A549 (cell line): ENCODE measurements around the gene SPPL3.

Experiments
- BCL3 ChIP-seq: fragments of >200 bp; sonication (Bioruptor Twin); formaldehyde crosslinking; IDR thresholded peaks from 3 replicates; pipeline ENCODE4 v1.6.1; 2016
- CBX2 ChIP-seq: fragments of 200-600 bp; sonication (generic); IDR thresholded peaks from 2 replicates; pipeline ENCODE4 v1.6.1; 2016; ENCODE audit warnings: low read depth, mild to moderate bottlenecking, borderline replicate concordance
- CTCF ChIP-seq: fragments of >200 bp; sonication (Bioruptor Twin); formaldehyde crosslinking; IDR thresholded peaks from 3 replicates; pipeline ENCODE4 v1.5.1; 2016
- PHF8 ChIP-seq: fragments of 200-600 bp; sonication (generic); IDR thresholded peaks from 2 replicates; pipeline ENCODE4 v1.6.1; 2016; ENCODE audit warnings: low read depth, mild to moderate bottlenecking, antibody characterized with exemption, moderate library complexity, borderline replicate concordance
- POLR2A ChIP-seq: IDR thresholded peaks from 2 replicates; pipeline ENCODE4 v1.6.1; 2012; ENCODE audit warnings: mild to moderate bottlenecking, low read length
- RARB ChIP-seq: fragments of 250-450 bp; sonication (Bioruptor Pico); IDR thresholded peaks from 2 replicates; pipeline ENCODE4 v1.8.0; 2021; ENCODE audit warnings: mild to moderate bottlenecking, moderate library complexity
- TP53 ChIP-seq: fragments of 250-450 bp; sonication (Bioruptor Pico); IDR thresholded peaks from 2 replicates; pipeline ENCODE4 v1.5.0; 2021; ENCODE audit warnings: mild to moderate bottlenecking, moderate library complexity
- USF2 ChIP-seq: fragments of 450-650 bp; IDR thresholded peaks from 2 replicates; pipeline ENCODE4 v1.6.1; 2014; ENCODE audit warnings: antibody characterized with exemption

- no peak for TF ChIP-seq POLR2A
- TF ChIP-seq PHF8: no peak
- no peak for TF ChIP-seq USF2
- TF ChIP-seq RARB (CRISPR knock-in tag): no peak
- TF ChIP-seq BCL3: no peak
- no peak for TF ChIP-seq CTCF
- TF ChIP-seq TP53: no peak
- no peak for TF ChIP-seq CBX2
These were observed 183.7 kb downstream of the SPPL3 start for GRCh38 chr12:120720234-120720986.
